ENCODE data around the gene ZNF346. TPM values are rescaled to one million over a fixed set of nuclear protein-coding genes. Genes with fewer than 3 reads are reported as not detected.
A peak's percentile ranks its signal among the peaks of the same experiment; 100 is the strongest.

Gene ZNF346
- total and polyA plus RNA-seq, 2 of the 13 experiments (the other 11 are each of a cell fraction or from before 2014, with no cell fraction given), result 8.6 to 19.4 TPM

DNA sequence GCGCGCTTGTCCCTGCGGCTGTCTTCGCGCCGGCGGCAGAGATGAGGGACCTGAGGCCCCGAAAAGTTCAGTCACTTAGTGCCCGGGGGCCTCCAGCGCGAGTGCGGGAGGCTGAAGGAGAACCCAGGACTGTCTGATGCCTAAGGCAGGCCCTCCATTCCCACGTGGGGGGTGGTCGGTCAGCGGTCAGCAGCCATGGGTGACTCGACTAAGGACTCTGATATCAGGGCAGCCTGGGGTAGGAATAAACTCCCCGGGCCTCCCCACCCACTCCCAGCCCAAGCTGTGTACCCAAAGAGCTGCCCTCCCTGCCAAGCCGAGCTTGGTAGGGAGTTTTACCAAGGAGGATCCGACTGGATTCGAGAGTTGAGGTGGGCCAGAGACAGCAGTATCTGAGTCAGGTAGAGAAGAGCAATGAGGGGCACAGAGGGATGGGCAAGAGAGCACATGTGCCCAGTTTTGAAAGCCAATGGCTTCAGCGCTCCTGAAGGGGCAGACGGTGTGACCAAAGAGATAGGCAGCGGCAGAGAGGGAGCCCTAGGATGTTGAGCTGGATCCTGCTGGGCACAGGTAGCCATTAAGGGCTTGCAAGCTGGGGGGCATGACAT lies 65.0 kb downstream of the ZNF346 start (continued):
- TF ChIP-seq REL (CRISPR knock-in tag; conservative IDR thresholded peaks at IDR 0.05) (peak; percentile 21; the same call in 1 of the 2 replicates), TBX3 (IDR thresholded peaks at IDR 0.05; ENCODE audit: borderline replicate concordance) (no peak), ZNF558 (CRISPR knock-in tag; IDR thresholded peaks at IDR 0.05; ENCODE audit: borderline replicate concordance) (peak; percentile 70; the same call in 1 of the 2 replicates), SMAD1 (CRISPR knock-in tag; IDR thresholded peaks at IDR 0.05; ENCODE audit: borderline replicate concordance, low read depth) (peak; percentile 78; the same call in 1 of the 2 replicates), ZNF619 (CRISPR knock-in tag; IDR thresholded peaks at IDR 0.05) (0 out of 2 replicates have a peak, but pooled peaks have one; percentile 54), ZFP62 (CRISPR knock-in tag; IDR thresholded peaks at IDR 0.05) (no peak), HMG20B (CRISPR knock-in tag; conservative IDR thresholded peaks at IDR 0.05) (no peak), KDM5A (IDR thresholded peaks at IDR 0.05; ENCODE audit: borderline replicate concordance, low read length) (peak; percentile 59; the same call in 1 of the 2 replicates)
- TF ChIP-seq, protein P1, sequence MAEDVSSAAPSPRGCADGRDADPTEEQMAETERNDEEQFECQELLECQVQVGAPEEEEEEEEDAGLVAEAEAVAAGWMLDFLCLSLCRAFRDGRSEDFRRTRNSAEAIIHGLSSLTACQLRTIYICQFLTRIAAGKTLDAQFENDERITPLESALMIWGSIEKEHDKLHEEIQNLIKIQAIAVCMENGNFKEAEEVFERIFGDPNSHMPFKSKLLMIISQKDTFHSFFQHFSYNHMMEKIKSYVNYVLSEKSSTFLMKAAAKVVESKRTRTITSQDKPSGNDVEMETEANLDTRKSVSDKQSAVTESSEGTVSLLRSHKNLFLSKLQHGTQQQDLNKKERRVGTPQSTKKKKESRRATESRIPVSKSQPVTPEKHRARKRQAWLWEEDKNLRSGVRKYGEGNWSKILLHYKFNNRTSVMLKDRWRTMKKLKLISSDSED (CRISPR knock-in tag; IDR thresholded peaks at IDR 0.05), result 0 out of 2 replicates have a peak, but pooled peaks have one; percentile 5
- TF ChIP-seq, protein P2, sequence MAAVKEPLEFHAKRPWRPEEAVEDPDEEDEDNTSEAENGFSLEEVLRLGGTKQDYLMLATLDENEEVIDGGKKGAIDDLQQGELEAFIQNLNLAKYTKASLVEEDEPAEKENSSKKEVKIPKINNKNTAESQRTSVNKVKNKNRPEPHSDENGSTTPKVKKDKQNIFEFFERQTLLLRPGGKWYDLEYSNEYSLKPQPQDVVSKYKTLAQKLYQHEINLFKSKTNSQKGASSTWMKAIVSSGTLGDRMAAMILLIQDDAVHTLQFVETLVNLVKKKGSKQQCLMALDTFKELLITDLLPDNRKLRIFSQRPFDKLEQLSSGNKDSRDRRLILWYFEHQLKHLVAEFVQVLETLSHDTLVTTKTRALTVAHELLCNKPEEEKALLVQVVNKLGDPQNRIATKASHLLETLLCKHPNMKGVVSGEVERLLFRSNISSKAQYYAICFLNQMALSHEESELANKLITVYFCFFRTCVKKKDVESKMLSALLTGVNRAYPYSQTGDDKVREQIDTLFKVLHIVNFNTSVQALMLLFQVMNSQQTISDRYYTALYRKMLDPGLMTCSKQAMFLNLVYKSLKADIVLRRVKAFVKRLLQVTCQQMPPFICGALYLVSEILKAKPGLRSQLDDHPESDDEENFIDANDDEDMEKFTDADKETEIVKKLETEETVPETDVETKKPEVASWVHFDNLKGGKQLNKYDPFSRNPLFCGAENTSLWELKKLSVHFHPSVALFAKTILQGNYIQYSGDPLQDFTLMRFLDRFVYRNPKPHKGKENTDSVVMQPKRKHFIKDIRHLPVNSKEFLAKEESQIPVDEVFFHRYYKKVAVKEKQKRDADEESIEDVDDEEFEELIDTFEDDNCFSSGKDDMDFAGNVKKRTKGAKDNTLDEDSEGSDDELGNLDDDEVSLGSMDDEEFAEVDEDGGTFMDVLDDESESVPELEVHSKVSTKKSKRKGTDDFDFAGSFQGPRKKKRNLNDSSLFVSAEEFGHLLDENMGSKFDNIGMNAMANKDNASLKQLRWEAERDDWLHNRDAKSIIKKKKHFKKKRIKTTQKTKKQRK (IDR thresholded peaks at IDR 0.05; ENCODE audit: low read length), result no peak
- TF ChIP-seq, protein P3, sequence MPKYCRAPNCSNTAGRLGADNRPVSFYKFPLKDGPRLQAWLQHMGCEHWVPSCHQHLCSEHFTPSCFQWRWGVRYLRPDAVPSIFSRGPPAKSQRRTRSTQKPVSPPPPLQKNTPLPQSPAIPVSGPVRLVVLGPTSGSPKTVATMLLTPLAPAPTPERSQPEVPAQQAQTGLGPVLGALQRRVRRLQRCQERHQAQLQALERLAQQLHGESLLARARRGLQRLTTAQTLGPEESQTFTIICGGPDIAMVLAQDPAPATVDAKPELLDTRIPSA (CRISPR knock-in tag; IDR thresholded peaks at IDR 0.05; ENCODE audit: borderline replicate concordance), result no peak
- TF ChIP-seq, protein P4, sequence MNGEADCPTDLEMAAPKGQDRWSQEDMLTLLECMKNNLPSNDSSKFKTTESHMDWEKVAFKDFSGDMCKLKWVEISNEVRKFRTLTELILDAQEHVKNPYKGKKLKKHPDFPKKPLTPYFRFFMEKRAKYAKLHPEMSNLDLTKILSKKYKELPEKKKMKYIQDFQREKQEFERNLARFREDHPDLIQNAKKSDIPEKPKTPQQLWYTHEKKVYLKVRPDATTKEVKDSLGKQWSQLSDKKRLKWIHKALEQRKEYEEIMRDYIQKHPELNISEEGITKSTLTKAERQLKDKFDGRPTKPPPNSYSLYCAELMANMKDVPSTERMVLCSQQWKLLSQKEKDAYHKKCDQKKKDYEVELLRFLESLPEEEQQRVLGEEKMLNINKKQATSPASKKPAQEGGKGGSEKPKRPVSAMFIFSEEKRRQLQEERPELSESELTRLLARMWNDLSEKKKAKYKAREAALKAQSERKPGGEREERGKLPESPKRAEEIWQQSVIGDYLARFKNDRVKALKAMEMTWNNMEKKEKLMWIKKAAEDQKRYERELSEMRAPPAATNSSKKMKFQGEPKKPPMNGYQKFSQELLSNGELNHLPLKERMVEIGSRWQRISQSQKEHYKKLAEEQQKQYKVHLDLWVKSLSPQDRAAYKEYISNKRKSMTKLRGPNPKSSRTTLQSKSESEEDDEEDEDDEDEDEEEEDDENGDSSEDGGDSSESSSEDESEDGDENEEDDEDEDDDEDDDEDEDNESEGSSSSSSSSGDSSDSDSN (CRISPR knock-in tag; IDR thresholded peaks at IDR 0.05), result 0 out of 2 replicates have a peak, but pooled peaks have one; percentile 14
- TF ChIP-seq, protein P5, sequence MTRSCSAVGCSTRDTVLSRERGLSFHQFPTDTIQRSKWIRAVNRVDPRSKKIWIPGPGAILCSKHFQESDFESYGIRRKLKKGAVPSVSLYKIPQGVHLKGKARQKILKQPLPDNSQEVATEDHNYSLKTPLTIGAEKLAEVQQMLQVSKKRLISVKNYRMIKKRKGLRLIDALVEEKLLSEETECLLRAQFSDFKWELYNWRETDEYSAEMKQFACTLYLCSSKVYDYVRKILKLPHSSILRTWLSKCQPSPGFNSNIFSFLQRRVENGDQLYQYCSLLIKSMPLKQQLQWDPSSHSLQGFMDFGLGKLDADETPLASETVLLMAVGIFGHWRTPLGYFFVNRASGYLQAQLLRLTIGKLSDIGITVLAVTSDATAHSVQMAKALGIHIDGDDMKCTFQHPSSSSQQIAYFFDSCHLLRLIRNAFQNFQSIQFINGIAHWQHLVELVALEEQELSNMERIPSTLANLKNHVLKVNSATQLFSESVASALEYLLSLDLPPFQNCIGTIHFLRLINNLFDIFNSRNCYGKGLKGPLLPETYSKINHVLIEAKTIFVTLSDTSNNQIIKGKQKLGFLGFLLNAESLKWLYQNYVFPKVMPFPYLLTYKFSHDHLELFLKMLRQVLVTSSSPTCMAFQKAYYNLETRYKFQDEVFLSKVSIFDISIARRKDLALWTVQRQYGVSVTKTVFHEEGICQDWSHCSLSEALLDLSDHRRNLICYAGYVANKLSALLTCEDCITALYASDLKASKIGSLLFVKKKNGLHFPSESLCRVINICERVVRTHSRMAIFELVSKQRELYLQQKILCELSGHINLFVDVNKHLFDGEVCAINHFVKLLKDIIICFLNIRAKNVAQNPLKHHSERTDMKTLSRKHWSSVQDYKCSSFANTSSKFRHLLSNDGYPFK (CRISPR knock-in tag; IDR thresholded peaks at IDR 0.05; ENCODE audit: borderline replicate concordance), result peak; percentile 52; the same call in 1 of the 2 replicates
- TF ChIP-seq, protein P6, sequence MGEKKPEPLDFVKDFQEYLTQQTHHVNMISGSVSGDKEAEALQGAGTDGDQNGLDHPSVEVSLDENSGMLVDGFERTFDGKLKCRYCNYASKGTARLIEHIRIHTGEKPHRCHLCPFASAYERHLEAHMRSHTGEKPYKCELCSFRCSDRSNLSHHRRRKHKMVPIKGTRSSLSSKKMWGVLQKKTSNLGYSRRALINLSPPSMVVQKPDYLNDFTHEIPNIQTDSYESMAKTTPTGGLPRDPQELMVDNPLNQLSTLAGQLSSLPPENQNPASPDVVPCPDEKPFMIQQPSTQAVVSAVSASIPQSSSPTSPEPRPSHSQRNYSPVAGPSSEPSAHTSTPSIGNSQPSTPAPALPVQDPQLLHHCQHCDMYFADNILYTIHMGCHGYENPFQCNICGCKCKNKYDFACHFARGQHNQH (CRISPR knock-in tag; IDR thresholded peaks at IDR 0.05), result no peak; the same call in 1 of the 2 replicates
